ENCODE results near the gene HES2. TPM values are rescaled to one million over a fixed set of nuclear protein-coding genes. Genes with fewer than 3 reads are reported as not detected.

Gene HES2
- total RNA-seq, 3 donors from 2014 or later = 3.4 to 3.6 TPM; not detected in 1

- H3K4me3 ChIP-seq = no peak overlapping the region
- H3K9me3 ChIP-seq = no peaks in the 10 kb centered on the region
- peak; percentile 61 to 82 for DNase-seq (ENCODE audit: low spot score in 2 of 2)
- H3K27me3 ChIP-seq = peaks cover 3 to 19% of the 10 kb centered on the region in 2 donors
- H3K4me1 ChIP-seq = peaks cover 10 to 31% of the 10 kb centered on the region in 2 donors
- TF ChIP-seq, protein P1, sequence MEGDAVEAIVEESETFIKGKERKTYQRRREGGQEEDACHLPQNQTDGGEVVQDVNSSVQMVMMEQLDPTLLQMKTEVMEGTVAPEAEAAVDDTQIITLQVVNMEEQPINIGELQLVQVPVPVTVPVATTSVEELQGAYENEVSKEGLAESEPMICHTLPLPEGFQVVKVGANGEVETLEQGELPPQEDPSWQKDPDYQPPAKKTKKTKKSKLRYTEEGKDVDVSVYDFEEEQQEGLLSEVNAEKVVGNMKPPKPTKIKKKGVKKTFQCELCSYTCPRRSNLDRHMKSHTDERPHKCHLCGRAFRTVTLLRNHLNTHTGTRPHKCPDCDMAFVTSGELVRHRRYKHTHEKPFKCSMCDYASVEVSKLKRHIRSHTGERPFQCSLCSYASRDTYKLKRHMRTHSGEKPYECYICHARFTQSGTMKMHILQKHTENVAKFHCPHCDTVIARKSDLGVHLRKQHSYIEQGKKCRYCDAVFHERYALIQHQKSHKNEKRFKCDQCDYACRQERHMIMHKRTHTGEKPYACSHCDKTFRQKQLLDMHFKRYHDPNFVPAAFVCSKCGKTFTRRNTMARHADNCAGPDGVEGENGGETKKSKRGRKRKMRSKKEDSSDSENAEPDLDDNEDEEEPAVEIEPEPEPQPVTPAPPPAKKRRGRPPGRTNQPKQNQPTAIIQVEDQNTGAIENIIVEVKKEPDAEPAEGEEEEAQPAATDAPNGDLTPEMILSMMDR (IDR thresholded peaks at IDR 0.05) = no peak
- no peak for TF ChIP-seq POLR2AphosphoS5 (IDR thresholded peaks at IDR 0.05)
- no peak for TF ChIP-seq POLR2A (IDR thresholded peaks at IDR 0.05)
- no peaks in the 10 kb centered on the region for H3K36me3 ChIP-seq
- H3K27ac ChIP-seq = peak overlapping the region; percentile 33 to 61
- intact Hi-C loops (cut with DNase I; ENCODE audit: low total_unique reads) = no loop called here
Measured at GRCh38 chr1:6427441-6428390, 8.0 kb upstream of the HES2 start.

DNA sequence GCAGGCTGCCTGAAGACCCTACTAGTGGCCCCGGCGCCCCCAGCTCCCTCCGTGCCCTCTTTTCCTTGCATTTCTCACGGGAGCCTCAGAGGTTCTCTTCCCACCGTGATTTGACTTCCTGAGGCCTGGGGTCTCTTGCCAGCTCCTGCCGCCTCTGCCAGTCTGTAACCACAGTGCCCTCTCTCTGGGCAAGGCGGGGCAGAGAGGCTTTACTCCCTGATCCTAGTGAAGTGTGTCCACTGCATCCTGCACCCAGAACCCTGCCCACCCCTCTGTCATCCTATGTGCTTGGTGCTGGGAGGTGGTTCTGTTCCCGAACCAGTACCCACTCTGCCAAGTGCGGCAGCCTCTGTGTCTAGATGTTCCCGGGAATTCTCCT is 7.2 kb upstream of the HES2 start:
- TF ChIP-seq POLR2A (IDR thresholded peaks at IDR 0.05) (no peak), POLR2AphosphoS5 (IDR thresholded peaks at IDR 0.05) (no peak)
- TF ChIP-seq, protein P1 (IDR thresholded peaks at IDR 0.05) = no peak
- Histone ChIP-seq H3K27me3 (peaks cover 3 to 19% of the 10 kb centered on the region in 2 donors), H3K36me3 (no peaks in the 10 kb centered on the region), H3K9me3 (no peaks in the 10 kb centered on the region), H3K4me1 (peaks cover 10 to 31% of the 10 kb centered on the region in 2 donors), H3K27ac (peak overlapping the region; percentile 11 to 61), H3K4me3 (no peak overlapping the region)
- no peak for DNase-seq (ENCODE audit: low spot score in 2 of 2)
- intact Hi-C loops (cut with DNase I; ENCODE audit: low total_unique reads) = no loop called here

GRCh38 chr1:6426277-6426971 is 6.7 kb upstream of the HES2 start:
- peaks cover 3 to 23% of the 10 kb centered on the region in 2 donors for H3K27me3 ChIP-seq
- intact Hi-C loops (cut with DNase I; ENCODE audit: low total_unique reads) = no loop called here
- peak overlapping the region in 1 of 2 donors; percentile 61 for H3K27ac ChIP-seq
- no peak overlapping the region for H3K4me3 ChIP-seq
- no peaks in the 10 kb centered on the region for H3K36me3 ChIP-seq
- TF ChIP-seq POLR2A (IDR thresholded peaks at IDR 0.05) (no peak), POLR2AphosphoS5 (IDR thresholded peaks at IDR 0.05) (no peak)
- TF ChIP-seq, protein P1 (IDR thresholded peaks at IDR 0.05) = no peak
- peaks cover 10 to 31% of the 10 kb centered on the region in 2 donors for H3K4me1 ChIP-seq
- H3K9me3 ChIP-seq = no peaks in the 10 kb centered on the region
- no peak for DNase-seq (ENCODE audit: low spot score in 2 of 2)

DNA sequence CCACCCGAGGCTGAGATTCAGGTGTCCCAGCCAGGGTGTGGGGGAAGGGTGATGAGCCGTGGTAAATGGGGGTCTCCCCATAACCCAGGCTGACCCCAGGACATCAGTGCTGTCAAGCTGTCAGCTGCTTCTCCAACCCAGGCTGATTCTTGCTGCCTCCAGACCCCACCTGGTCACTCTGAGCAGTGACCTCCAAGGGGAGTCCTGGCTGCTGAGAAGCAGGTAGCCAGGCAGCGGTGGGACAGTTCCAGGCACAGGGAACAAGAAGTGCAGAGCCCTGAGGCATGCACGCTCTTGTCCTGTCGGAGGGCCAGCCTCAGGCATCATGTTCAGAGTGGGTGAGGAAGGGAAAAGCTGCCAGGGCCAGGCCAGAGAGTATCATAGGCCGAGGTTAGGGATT is 5.9 kb upstream of the HES2 start:
- TF ChIP-seq POLR2AphosphoS5 (IDR thresholded peaks at IDR 0.05) = no peak
- TF ChIP-seq, protein P1 (IDR thresholded peaks at IDR 0.05) = no peak
- no peak for TF ChIP-seq POLR2A (IDR thresholded peaks at IDR 0.05)
- no peak for DNase-seq (ENCODE audit: low spot score in 2 of 2)
- peak overlapping the region in 1 of 2 donors; percentile 43 for H3K27ac ChIP-seq
- intact Hi-C loops (cut with DNase I; ENCODE audit: low total_unique reads) = no loop called here
- H3K36me3 ChIP-seq = no peaks in the 10 kb centered on the region
- peaks cover 5 to 31% of the 10 kb centered on the region in 2 donors for H3K27me3 ChIP-seq
- no peaks in the 10 kb centered on the region for H3K9me3 ChIP-seq
- H3K4me3 ChIP-seq = peak overlapping the region in 2 of 3 donors; percentile 46 to 66
- H3K4me1 ChIP-seq = peaks cover 10 to 29% of the 10 kb centered on the region in 2 donors

All from breast epithelium (tissue), 4 donors.